Endodermal cell (in vitro differentiated cells): ENCODE results near the gene RNPEPL1. TPM values are rescaled to one million over a fixed set of nuclear protein-coding genes. Genes with fewer than 3 reads are reported as not detected.
"Not testable (repeated sequence)": the region's sequence is repeated elsewhere in the genome, so short reads cannot be mapped to it uniquely, and the experiment has no call there.

Experiments
- DNase-seq: peaks from one replicate; pipeline ENCODE4 v3.0.0-alpha.2; 2017
- H3K27ac ChIP-seq: 2 replicates; pipeline ENCODE4 v1.5.1; 2013; ENCODE audit warnings: mild to moderate bottlenecking, low read depth, low read length, moderate library complexity
- H3K27me3 ChIP-seq: 2 replicates; pipeline ENCODE4 v1.6.1; 2013; ENCODE audit warnings: mild to moderate bottlenecking, low read length, moderate library complexity; ENCODE audit not compliant: insufficient read depth, control insufficient read depth, poor library complexity, severe bottlenecking
- H3K36me3 ChIP-seq: 2 replicates; pipeline ENCODE4 v1.7.0; 2013; ENCODE audit warnings: mild to moderate bottlenecking, low read length, moderate library complexity; ENCODE audit not compliant: control insufficient read depth, insufficient read depth
- H3K4me1 ChIP-seq: one replicate; pipeline ENCODE4 v1.7.0; 2013; ENCODE audit warnings: low read length; ENCODE audit not compliant: control insufficient read depth, insufficient read depth
- H3K4me3 ChIP-seq: 2 replicates; pipeline ENCODE4 v1.5.1; 2013; ENCODE audit warnings: mild to moderate bottlenecking, low read length, moderate library complexity
- H3K9ac ChIP-seq: 2 replicates; pipeline ENCODE4 v1.6.1; 2013; ENCODE audit warnings: mild to moderate bottlenecking, low read length, moderate library complexity; ENCODE audit not compliant: poor library complexity, severe bottlenecking; ENCODE audit errors: extremely low read depth
- H3K9me3 ChIP-seq: 2 replicates; pipeline ENCODE4 v1.6.1; 2013; ENCODE audit warnings: mild to moderate bottlenecking, low read length, moderate library complexity; ENCODE audit not compliant: control insufficient read depth
- H3K27ac Mint-ChIP-seq: 2 replicates; pipeline ENCODE4 v1.8.0; 2020; ENCODE audit warnings: mixed read lengths
- H3K27me3 Mint-ChIP-seq: 2 replicates; pipeline ENCODE4 v1.8.0; 2021; ENCODE audit warnings: mild to moderate bottlenecking, mixed read lengths; ENCODE audit not compliant: insufficient read depth
- H3K36me3 Mint-ChIP-seq: 2 replicates; pipeline ENCODE4 v1.8.0; 2020; ENCODE audit warnings: low read depth, mixed read lengths
- H3K4me1 Mint-ChIP-seq: 2 replicates; pipeline ENCODE4 v1.8.0; 2020; ENCODE audit warnings: mixed read lengths
- H3K4me3 Mint-ChIP-seq: 2 replicates; pipeline ENCODE4 v1.8.0; 2020; ENCODE audit warnings: mild to moderate bottlenecking, moderate library complexity, mixed read lengths
- H3K9me3 Mint-ChIP-seq: 2 replicates; pipeline ENCODE4 v1.8.0; 2020; ENCODE audit warnings: mild to moderate bottlenecking, mixed read lengths
- WGBS, 2 experiments: methylation state at CpG; one replicate each; pipeline versions ENCODE4 v1.1.5 to v1.1.7; 2013; ENCODE audit warnings: missing lambda C conversion rate in 2 of 2, mixed read lengths in 1 of 2; ENCODE audit not compliant: insufficient coverage in 1 of 2, insufficient read length in 1 of 2; 5-methylcytosine and 5-hydroxymethylcytosine counted together
- total RNA-seq, 2 donors: library from RNA; stranded (reverse); fragmentation: NEBNext Ultra II Directional in 1 of 2; extraction: Animal tissue kit (Norgen Biotek cat#: 25700) in 1 of 2; gene quantifications; 2 replicates in 1 of 2; 3 replicates in 1 of 2; pipeline ENCODE4 v1.2.1, GENCODE V29; 2021
- TF ChIP-seq, protein P1 (sequence below): fragments of 200-600 bp; sonication (generic); conservative IDR thresholded peaks from 2 replicates; pipeline ENCODE4 v1.5.0; 2021; ENCODE audit warnings: antibody characterized with exemption, mild to moderate bottlenecking

RNPEPL1 gene
- total RNA-seq, 2 donors from 2014 or later = 38.4 to 52.4 TPM

DNA sequence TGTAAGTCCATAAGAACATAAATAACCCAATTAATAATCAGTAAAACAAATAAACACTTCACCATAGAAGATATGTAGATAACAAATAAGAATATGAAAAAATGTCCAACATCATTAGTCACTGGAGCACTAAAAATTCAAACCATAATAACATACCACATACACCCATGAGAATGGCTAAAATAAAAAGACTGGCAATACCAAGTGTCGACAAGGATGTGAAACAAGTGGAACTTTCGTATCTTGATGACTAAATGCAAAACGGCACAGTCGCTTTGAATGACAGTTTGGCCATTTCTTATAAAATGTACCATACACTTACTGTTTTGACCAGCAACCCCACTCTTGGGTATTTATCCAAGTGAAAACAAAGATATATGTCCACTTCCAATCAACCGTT, 37.2 kb upstream of the RNPEPL1 start:
- no peaks in the 10 kb centered on the region for H3K4me1 ChIP-seq
- peaks cover 6% of the 10 kb centered on the region for H3K4me1 Mint-ChIP-seq
- H3K9me3 Mint-ChIP-seq = peaks cover 76% of the 10 kb centered on the region
- H3K36me3 Mint-ChIP-seq = peaks cover 78% of the 10 kb centered on the region
- H3K27ac ChIP-seq = no peak overlapping the region
- no peaks in the 10 kb centered on the region for H3K27me3 ChIP-seq
- no peak overlapping the region for H3K4me3 ChIP-seq
- no peak overlapping the region for H3K9ac ChIP-seq
- no peak overlapping the region for H3K4me3 Mint-ChIP-seq
- no peak overlapping the region for H3K27ac Mint-ChIP-seq
- TF ChIP-seq, protein P1, sequence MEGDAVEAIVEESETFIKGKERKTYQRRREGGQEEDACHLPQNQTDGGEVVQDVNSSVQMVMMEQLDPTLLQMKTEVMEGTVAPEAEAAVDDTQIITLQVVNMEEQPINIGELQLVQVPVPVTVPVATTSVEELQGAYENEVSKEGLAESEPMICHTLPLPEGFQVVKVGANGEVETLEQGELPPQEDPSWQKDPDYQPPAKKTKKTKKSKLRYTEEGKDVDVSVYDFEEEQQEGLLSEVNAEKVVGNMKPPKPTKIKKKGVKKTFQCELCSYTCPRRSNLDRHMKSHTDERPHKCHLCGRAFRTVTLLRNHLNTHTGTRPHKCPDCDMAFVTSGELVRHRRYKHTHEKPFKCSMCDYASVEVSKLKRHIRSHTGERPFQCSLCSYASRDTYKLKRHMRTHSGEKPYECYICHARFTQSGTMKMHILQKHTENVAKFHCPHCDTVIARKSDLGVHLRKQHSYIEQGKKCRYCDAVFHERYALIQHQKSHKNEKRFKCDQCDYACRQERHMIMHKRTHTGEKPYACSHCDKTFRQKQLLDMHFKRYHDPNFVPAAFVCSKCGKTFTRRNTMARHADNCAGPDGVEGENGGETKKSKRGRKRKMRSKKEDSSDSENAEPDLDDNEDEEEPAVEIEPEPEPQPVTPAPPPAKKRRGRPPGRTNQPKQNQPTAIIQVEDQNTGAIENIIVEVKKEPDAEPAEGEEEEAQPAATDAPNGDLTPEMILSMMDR = no peak
- 96 to 97% methylated on average over 4 to 5 of the region's 5 CpGs for WGBS, 2 experiments
- H3K27me3 Mint-ChIP-seq = no peaks in the 10 kb centered on the region
- no peaks in the 10 kb centered on the region for H3K36me3 ChIP-seq
- peaks cover 44% of the 10 kb centered on the region for H3K9me3 ChIP-seq
- no peak for DNase-seq

DNA sequence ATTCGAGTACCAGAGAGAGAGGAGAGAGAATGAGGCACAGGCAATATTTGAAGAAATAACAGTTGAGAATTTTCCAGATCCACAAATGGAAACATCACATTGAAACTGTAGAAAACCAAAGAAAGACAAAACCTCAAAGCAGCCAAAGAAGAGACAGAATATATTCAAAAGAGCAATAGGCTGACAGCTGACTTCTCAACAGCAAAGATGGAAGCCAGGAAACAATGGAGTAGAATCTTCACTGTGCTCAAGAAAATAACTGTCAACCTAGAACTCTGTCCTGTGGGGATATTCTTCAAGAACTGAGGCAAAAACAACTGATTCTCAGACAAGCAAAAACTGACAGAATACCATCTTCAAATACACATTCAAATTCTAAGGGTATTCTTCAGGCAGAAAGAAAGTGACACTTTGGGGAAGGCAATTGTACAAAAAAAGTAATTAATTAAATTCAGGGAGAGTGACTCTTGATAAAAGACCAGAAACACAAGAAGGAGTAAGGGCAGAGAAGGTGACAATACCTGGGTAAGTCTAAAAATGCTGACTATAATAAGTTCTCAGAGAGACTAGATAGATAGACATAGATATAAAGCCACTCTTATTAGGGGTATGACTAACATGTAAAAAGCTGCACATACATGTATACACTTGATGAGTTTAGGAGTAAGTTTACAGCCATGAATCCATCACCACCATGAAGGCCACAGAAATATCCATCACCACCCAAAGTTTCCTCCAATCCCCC, 36.1 kb upstream of the RNPEPL1 start:
- H3K4me1 Mint-ChIP-seq = peaks cover 8% of the 10 kb centered on the region
- 91% methylated on average over 1 of the region's 1 CpG; no CpG with 5 or more reads in 1 of the 2 experiments for WGBS, 2 experiments
- no peaks in the 10 kb centered on the region for H3K27me3 Mint-ChIP-seq
- H3K36me3 Mint-ChIP-seq = peaks cover 68% of the 10 kb centered on the region
- Histone ChIP-seq H3K4me3 (no peak overlapping the region), H3K27me3 (no peaks in the 10 kb centered on the region), H3K4me1 (peaks cover 3% of the 10 kb centered on the region), H3K36me3 (no peaks in the 10 kb centered on the region), H3K9ac (no peak overlapping the region), H3K27ac (no peak overlapping the region), H3K9me3 (peaks cover 34% of the 10 kb centered on the region)
- no peak overlapping the region for H3K27ac Mint-ChIP-seq
- TF ChIP-seq, protein P1 = no peak
- no peak for DNase-seq
- H3K9me3 Mint-ChIP-seq = peaks cover 64% of the 10 kb centered on the region
- H3K4me3 Mint-ChIP-seq = no peak overlapping the region

DNA sequence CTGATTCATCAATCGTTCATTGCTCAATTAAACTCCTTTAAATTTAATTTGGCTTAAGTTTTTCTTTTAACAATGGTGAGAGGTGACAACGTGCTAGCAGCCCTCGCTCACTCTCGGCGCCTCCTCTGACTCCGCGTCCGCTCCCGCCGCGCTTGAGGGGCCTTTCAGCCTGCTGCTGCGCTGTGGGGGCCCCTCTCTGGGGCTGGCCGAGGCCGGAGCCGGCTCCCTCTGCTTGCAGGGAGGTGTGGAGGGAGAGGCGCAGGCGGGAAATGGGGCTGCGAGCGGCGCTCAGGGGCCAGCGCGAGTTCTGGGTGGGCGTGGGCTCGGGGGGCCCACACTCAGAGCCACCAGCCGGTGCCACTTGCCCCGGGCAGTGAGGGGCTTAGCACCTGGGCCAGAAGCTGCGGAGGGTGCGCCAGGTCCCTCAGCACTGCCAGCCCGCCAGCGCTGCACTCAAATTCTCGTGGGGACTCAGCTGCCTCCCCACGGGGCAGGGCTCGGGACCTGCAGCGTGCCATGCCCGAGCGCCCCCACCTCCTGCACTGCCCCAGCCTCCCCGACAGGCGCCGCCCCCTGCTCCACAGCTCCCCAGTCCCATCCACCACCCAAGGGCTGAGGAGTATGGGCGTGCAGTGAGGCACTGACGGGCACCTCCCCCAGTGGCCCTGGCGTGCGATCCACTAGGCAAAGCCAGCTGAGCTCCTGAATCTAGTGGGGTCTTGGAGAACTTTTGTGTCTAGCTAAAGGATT, 30.1 kb upstream of the RNPEPL1 start:
- H3K4me3 ChIP-seq = no peak overlapping the region
- Mint-ChIP-seq H3K9me3 (peaks cover 47% of the 10 kb centered on the region), H3K27ac (no peak overlapping the region), H3K27me3 (no peaks in the 10 kb centered on the region), H3K4me3 (no peak overlapping the region), H3K4me1 (peaks cover 11% of the 10 kb centered on the region), H3K36me3 (peaks cover 59% of the 10 kb centered on the region)
- H3K4me1 ChIP-seq = peaks cover 3% of the 10 kb centered on the region
- TF ChIP-seq, protein P1 = no peak
- H3K27me3 ChIP-seq = no peaks in the 10 kb centered on the region
- DNase-seq = peak; percentile 20
- H3K9ac ChIP-seq = no peak overlapping the region
- H3K27ac ChIP-seq = no peak overlapping the region
- H3K9me3 ChIP-seq = peaks cover 30% of the 10 kb centered on the region
- peaks cover 23% of the 10 kb centered on the region for H3K36me3 ChIP-seq
- WGBS, 2 experiments = 97 to 98% methylated on average over 18 to 43 of the region's 43 CpGs

DNA sequence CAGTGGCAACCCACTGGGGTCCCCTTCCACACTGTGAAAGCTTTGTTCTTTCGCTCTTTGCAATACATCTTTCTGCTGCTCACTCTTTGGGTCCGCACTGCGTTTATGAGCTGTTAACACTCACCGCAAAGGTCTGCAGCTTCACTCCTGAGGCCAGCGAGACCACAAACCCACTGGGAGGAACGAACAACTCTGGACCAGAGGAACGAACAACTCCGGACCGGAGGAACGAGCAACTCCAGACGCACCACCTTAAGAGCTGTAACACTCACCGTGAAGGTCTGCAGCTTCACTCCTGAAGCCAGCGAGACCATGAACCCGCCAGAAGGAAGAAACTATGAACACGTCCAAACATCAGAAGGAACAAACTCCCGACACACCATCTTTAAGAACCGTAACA, 29.2 kb upstream of the RNPEPL1 start:
- peaks cover 47% of the 10 kb centered on the region for H3K9me3 Mint-ChIP-seq
- DNase-seq = peak; percentile 22
- peaks cover 59% of the 10 kb centered on the region for H3K36me3 Mint-ChIP-seq
- H3K4me3 ChIP-seq, H3K9ac ChIP-seq, H3K27ac ChIP-seq, H3K27me3 ChIP-seq, H3K4me1 ChIP-seq, H3K27ac Mint-ChIP-seq, H3K4me3 Mint-ChIP-seq, H3K27me3 Mint-ChIP-seq: not testable (repeated sequence)
- H3K9me3 ChIP-seq = peaks cover 35% of the 10 kb centered on the region
- peaks cover 23% of the 10 kb centered on the region for H3K36me3 ChIP-seq
- 95 to 96% methylated on average over 16 to 17 of the region's 17 CpGs for WGBS, 2 experiments
- peaks cover 11% of the 10 kb centered on the region for H3K4me1 Mint-ChIP-seq
